ENCODE data around the gene STX10.

STX10 gene

DNA sequence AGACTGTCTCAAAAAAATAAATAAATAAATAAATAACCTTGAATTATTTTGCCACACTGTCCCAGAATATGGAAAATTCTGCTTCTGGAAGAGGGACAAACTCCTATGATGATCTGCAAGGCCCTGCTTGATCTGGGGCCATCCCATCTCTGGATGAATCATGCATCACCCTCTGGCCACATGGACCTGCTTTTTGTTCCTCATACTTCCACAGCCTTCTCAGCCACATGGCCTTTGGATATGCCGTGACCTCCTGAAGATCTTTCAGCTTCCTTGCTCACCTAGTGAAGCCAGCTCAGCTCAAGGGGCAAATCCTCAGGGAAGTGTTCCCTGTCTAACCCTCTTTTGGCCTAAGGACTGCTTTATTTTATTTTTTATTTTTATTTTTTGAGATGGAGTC lies 10.4 kb upstream of the STX10 start:
- H3K9me3 ChIP-seq (ENCODE audit: low read length): no peaks in the 10 kb centered on the region
- no peaks in the 10 kb centered on the region for H4K20me1 ChIP-seq (ENCODE audit: insufficient read depth, low read length)
- H3K36me3 ChIP-seq (ENCODE audit: insufficient read depth, low read length): no peaks in the 10 kb centered on the region
- TF ChIP-seq CTCF (IDR thresholded peaks at IDR 0.05; ENCODE audit: low read length): no peak
- TF ChIP-seq EZH2 (IDR thresholded peaks at IDR 0.05; ENCODE audit: borderline replicate concordance, low read length): no peak
- no peaks in the 10 kb centered on the region for H3K9me2 ChIP-seq (ENCODE audit: low read depth, low read length)
- no peak overlapping the region for H3K4me3 ChIP-seq (ENCODE audit: low read depth, low read length, poor library complexity, severe bottlenecking)
- H3K79me2 ChIP-seq (ENCODE audit: insufficient read depth, low read length): no peaks in the 10 kb centered on the region
- H3F3A ChIP-seq (ENCODE audit: insufficient read depth, low read length): peaks cover 5% of the 10 kb centered on the region
- H3K27ac ChIP-seq (ENCODE audit: low read depth, low read length, poor library complexity, severe bottlenecking): no peak overlapping the region
- no peak overlapping the region for H3K4me2 ChIP-seq (ENCODE audit: low read length)
- no peak overlapping the region for H2AFZ ChIP-seq (ENCODE audit: low read length)
- H3K4me1 ChIP-seq (ENCODE audit: insufficient read depth, low read length, severe bottlenecking): peaks cover 38% of the 10 kb centered on the region
- no peak overlapping the region for H3K9ac ChIP-seq (ENCODE audit: low read length)
- no peaks in the 10 kb centered on the region; the same call in 1 of the 2 replicates for H3K27me3 ChIP-seq (ENCODE audit: insufficient read depth, low read length)

- peaks cover 5% of the 10 kb centered on the region for H3F3A ChIP-seq (ENCODE audit: insufficient read depth, low read length)
- peaks cover 46% of the 10 kb centered on the region for H3K4me1 ChIP-seq (ENCODE audit: insufficient read depth, low read length, severe bottlenecking)
- H3K4me2 ChIP-seq (ENCODE audit: low read length): no peak overlapping the region
- H4K20me1 ChIP-seq (ENCODE audit: insufficient read depth, low read length): no peaks in the 10 kb centered on the region
- H3K36me3 ChIP-seq (ENCODE audit: insufficient read depth, low read length): no peaks in the 10 kb centered on the region
- no peak overlapping the region for H3K9ac ChIP-seq (ENCODE audit: low read length)
- H3K4me3 ChIP-seq (ENCODE audit: low read depth, low read length, poor library complexity, severe bottlenecking): no peak overlapping the region
- no peaks in the 10 kb centered on the region for H3K9me3 ChIP-seq (ENCODE audit: low read length)
- H3K27me3 ChIP-seq (ENCODE audit: insufficient read depth, low read length): no peaks in the 10 kb centered on the region; the same call in 1 of the 2 replicates
- no peak overlapping the region for H3K27ac ChIP-seq (ENCODE audit: low read depth, low read length, poor library complexity, severe bottlenecking)
- H3K79me2 ChIP-seq (ENCODE audit: insufficient read depth, low read length): no peaks in the 10 kb centered on the region
- no peak for TF ChIP-seq EZH2 (IDR thresholded peaks at IDR 0.05; ENCODE audit: borderline replicate concordance, low read length)
- no peak for TF ChIP-seq CTCF (IDR thresholded peaks at IDR 0.05; ENCODE audit: low read length)
- H2AFZ ChIP-seq (ENCODE audit: low read length): no peak overlapping the region
- no peaks in the 10 kb centered on the region for H3K9me2 ChIP-seq (ENCODE audit: low read depth, low read length)
Observed at GRCh38 chr19:13159713-13160112, 9.5 kb upstream of the STX10 start.

DNA sequence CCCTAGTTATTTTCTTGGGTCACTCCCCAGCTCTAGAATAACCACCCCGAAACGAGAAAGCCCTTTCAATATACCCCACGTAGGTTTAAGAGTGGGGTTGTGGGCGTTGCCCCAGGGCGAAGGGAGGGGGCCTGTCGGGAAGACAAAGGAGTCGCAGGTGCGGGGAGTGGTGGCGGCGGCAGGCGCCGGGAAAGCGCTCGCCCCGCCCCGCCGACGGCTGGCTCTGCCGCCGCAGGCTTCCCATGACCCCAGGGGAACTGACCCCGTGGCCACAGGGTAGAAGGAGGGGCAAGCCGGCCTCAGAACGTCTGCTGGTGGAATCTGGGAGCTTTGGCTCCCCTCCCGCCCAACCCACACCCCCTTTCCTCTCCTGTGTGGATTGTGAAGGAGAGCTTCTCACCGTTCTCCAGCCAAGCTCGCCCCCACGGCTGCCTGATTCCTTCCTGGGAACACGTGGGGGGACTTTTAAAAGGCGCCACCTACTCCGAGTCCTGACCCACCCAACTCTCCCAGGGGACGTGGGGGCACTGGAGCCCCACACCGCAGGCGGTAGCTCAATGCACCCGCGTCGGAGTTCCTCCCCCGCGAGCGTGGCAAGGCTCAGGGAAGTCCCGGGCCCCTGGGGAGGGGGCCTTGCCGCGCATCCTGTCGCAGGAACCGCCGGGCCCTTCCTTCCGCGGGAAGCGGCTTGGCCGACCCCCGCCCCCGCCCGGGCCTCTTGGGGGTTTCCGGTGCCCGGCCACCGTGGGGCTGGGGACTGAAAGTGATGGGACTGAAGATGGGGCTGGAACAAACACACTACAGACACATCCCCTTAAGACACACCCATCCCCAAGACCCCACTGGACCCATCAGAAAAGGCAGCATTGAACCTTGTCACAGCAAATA lies 5.5 kb upstream of the STX10 start:
- Histone ChIP-seq H3K4me2 (ENCODE audit: low read length) (peak overlapping the region; percentile 94), H3K4me1 (ENCODE audit: insufficient read depth, low read length, severe bottlenecking) (peaks cover 46% of the 10 kb centered on the region), H3K9me2 (ENCODE audit: low read depth, low read length) (no peaks in the 10 kb centered on the region), H3K79me2 (ENCODE audit: insufficient read depth, low read length) (no peaks in the 10 kb centered on the region), H2AFZ (ENCODE audit: low read length) (no peak overlapping the region), H3K9ac (ENCODE audit: low read length) (peak overlapping the region; percentile 88; the same call in 1 of the 2 replicates), H3K27me3 (ENCODE audit: insufficient read depth, low read length) (no peaks in the 10 kb centered on the region; the same call in 1 of the 2 replicates), H3F3A (ENCODE audit: insufficient read depth, low read length) (peaks cover 5% of the 10 kb centered on the region), H3K9me3 (ENCODE audit: low read length) (no peaks in the 10 kb centered on the region), H3K36me3 (ENCODE audit: insufficient read depth, low read length) (peaks cover 6% of the 10 kb centered on the region), H4K20me1 (ENCODE audit: insufficient read depth, low read length) (no peaks in the 10 kb centered on the region), H3K27ac (ENCODE audit: low read depth, low read length, poor library complexity, severe bottlenecking) (peak overlapping the region; percentile 28), H3K4me3 (ENCODE audit: low read depth, low read length, poor library complexity, severe bottlenecking) (peak overlapping the region; percentile 90)
- TF ChIP-seq CTCF (IDR thresholded peaks at IDR 0.05; ENCODE audit: low read length) (no peak), EZH2 (IDR thresholded peaks at IDR 0.05; ENCODE audit: borderline replicate concordance, low read length) (no peak)
